Measurements from ENCODE around the gene TRAPPC12.
"Not testable (repeated sequence)": the region's sequence is repeated elsewhere in the genome, so short reads cannot be mapped to it uniquely, and the experiment has no call there.

TRAPPC12 gene

DNA sequence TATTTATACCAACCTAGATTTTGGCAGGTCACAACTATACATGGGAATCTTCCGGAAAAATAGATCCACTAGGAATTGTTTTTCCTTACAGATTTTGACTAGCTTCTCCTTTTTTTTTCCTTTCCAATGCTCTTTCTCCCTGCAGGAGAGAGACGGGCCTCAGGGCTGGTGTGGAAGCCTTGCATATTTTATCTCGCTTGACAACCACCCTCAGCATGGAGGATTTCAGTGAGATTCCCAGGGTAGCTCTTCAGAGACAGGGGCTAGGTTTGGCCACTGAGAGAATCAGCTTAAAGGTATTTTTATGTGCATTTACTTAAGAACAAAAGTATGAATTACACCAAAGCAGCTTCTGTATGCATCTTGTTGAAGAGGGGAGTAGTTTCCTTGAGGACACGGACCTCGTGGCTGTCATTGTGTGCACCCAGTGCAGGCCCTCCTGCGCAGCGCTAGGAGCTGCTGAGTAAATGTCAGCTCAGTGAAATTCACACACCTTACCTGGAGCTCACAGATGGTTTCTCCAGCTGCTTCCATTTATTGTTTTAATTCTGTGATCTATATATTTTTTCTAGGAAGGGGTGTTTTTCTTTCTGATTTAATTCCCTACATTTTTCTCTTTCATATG is 54.4 kb downstream of the TRAPPC12 start:
- no peak for DNase-seq

GRCh38 chr2:3434654-3435053 is 55.2 kb downstream of the TRAPPC12 start:
- DNase-seq: no peak

- DNase-seq: no peak
These were observed 56.0 kb downstream of the TRAPPC12 start for GRCh38 chr2:3435445-3435844.

GRCh38 chr2:3440477-3440876 is 61.0 kb downstream of the TRAPPC12 start:
- no peak for DNase-seq

DNA sequence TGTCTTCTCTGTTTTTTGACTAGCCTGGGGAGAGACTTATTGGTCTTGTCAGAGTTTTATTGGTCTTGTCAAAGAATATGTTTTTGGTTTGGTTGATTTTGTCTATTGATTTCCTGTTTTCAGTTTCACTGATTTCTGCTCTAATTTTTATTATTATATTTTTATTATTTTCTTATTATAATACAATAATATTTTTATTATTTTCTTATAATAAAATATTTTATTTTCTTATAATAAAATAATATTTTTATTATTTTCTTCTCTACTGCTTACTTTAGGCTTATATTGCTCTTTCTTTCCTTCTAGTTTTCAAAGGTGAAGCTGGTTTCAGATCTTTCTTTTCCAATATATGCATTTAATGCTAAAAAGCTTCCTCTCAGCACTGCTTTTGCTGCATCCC is 62.0 kb downstream of the TRAPPC12 start:
- no peak for DNase-seq

DNA sequence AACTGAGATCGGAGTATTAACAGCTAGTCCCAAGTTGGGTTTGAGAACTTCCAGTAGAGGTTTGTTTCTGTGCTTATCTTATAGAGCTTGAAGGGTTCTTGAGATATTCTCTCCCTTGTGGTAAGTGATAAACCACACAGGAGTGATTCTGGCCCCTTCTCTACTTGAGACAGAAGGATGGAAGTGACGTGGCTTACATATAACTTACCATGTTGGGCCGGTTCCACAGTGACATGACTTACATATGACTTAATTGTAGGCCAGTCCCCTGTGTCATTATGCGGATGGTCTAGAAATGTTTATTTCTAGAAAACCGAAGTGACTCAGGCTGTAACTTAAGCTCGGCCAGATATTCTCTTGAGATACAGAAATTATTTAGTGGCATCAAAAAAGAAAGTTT is 62.7 kb downstream of the TRAPPC12 start:
- no peak for DNase-seq

DNA sequence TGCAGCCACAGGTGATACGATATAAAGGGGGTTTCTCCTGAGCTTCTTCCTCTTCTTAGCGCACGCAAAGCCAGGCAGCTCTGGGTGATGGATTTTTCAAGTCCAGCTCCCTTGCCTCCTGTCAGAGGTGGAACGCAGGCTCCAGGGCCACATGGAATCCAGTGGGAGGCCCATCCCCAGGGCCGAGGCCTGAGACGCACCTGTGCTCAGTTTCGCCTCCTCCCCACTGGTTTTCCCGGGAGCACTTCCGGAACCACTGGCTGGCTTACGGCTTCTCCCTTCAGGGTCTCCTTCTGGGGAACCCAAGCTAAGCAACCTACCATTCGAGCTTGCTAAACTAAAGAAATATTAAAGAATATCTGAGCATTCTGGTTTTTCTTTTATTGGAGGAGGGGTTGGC is 63.6 kb downstream of the TRAPPC12 start:
- DNase-seq: no peak

DNA sequence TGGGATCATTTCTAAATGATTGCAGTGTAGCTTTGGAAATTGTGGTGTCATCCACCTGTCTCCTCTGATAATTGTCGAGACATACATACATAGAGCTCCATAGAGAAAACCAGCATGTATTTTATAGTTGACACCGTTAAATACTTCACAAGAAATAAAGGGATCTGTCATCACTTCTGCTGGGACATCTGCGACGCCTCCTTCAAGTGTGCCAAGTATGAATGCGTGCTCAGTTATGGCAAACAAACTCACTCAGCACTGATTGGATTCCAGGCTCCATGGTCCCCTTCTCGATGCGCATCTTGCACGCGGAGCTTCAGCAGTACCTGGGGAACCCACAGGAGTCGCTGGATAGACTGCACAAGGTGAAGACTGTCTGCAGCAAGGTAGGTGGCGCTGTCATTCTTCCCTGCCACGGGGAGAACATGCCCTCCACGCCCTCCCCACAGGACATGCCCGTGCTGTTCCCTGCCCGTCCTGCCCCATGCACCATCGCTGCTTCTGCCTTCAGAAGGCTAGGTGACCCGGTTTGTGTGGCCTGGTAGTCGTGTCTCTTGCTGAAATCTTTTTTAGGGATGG is 64.1 kb downstream of the TRAPPC12 start:
- no peak for DNase-seq

GRCh38 chr2:3445891-3446290 is 66.4 kb downstream of the TRAPPC12 start:
- DNase-seq: no peak

DNA sequence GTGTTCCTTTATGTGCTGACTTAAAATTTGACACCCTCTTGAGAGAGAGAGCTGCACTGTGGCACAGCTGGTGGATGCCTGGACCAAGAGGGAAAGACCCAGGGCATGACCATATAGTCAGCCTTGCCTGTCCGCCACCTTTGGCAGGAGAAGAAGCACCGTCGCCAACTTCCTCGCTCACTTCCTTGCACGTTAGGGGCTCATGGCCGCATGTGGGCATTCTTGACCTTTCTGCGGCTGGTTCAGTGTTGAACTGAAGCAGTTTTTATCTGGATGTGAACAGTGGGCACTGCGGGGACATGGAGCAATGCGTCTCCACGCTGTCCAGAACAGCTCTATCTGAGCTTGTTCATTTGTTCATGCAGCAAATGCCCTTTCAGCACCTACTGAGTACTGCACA is 66.9 kb downstream of the TRAPPC12 start:
- no peak for DNase-seq

DNA sequence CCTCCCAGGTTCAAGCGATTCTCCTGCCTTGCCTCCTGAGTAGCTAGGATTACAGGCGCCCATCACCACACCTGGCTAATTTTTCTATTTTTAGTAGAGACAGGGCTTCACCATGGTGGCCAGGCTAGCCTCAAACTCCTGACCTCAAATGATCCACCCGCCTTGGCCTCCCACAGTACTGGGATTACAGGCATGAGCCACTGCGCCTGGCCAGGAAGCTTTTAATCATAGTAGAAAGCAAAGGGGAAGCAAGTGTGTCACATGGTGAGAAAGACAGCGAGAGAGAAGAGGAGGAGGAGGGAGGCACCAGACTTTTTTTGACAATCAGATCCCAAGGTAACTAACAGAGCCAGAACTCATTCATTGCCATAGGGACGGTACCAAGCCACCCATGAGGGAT is 67.7 kb downstream of the TRAPPC12 start:
- not testable (repeated sequence) for DNase-seq

DNA sequence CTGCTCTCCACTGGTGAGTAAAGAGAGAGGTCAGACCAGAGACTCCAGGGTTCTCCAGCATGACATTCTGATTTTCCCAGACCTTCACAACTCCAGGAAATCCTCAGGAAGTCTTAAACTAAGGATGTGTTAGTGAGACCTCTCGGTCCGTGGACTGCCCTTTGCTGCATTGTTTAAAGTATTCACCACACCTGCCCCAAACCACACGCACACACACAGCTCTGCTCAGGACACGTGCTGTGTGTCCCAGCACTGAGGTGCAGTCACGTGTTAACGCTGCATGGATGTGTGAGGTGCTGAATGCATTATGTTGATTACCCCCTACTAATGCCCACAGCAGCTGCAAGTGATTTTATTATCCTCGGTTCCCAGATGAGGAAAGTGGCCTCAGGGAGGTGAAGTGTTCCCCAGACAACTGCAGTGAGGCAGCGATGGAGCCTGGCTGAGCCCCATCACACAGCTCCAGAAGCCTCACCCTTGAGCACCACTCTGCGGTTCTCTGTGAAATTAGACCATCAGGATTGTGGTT is 68.4 kb downstream of the TRAPPC12 start:
- no peak for DNase-seq

- not testable (repeated sequence) for DNase-seq
These were observed 69.0 kb downstream of the TRAPPC12 start for GRCh38 chr2:3448441-3448911.

DNA sequence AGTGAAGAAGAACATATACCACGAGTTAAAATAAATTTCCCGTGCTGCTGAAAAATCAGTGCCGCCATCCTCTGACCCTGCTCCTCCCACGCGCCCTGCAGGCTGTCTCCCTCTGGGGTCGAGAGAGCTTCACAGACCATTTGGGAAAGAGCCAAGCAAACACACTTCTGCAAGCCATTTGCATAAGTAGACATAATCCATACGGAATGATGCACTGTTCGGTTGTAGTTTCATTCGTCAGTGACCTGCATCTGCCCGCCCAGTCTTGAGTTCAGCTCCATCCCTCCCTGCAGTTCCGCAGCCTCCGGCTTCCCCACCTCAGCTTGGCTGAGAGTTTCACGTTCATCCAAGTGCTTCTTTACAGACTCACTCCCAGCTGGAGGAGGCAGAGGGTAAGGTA is 69.6 kb downstream of the TRAPPC12 start:
- DNase-seq: no peak

GRCh38 chr2:3449936-3450335 is 70.4 kb downstream of the TRAPPC12 start:
- DNase-seq: no peak

DNA sequence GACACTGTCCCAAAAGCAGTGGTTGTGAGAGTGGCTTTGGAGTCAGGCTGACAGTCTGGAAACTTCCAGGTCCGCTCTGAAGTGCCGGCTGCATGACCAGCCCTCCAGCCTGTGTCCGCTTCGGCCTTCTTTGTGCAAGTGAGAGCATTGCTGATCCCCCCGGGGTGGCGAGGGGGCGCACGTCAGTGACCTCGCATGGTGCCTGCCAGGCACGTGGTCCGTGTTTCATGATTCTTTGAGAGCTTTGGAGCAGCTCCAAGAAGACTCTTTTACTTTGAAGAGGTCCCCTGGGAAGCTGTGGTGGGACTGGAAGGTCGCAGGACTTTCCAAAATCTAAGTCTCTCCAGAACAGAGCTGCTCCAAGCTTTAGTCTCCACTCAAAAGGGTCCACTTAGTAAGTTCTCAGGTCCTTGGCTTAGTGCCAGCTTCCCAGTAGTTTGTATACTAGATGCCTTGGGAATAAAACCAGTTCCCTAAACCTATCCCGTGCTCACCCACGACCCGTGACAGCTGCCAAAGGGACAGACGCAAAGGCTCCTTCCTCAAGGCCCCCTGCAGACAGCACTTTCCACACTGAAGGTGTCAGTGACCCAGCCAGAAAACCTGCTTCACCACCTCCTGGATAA is 71.0 kb downstream of the TRAPPC12 start:
- DNase-seq: no peak

- DNase-seq: no peak
These were observed 71.7 kb downstream of the TRAPPC12 start for GRCh38 chr2:3451169-3451568.

- no peak for DNase-seq
These were observed 72.6 kb downstream of the TRAPPC12 start for GRCh38 chr2:3451926-3452671.

DNA sequence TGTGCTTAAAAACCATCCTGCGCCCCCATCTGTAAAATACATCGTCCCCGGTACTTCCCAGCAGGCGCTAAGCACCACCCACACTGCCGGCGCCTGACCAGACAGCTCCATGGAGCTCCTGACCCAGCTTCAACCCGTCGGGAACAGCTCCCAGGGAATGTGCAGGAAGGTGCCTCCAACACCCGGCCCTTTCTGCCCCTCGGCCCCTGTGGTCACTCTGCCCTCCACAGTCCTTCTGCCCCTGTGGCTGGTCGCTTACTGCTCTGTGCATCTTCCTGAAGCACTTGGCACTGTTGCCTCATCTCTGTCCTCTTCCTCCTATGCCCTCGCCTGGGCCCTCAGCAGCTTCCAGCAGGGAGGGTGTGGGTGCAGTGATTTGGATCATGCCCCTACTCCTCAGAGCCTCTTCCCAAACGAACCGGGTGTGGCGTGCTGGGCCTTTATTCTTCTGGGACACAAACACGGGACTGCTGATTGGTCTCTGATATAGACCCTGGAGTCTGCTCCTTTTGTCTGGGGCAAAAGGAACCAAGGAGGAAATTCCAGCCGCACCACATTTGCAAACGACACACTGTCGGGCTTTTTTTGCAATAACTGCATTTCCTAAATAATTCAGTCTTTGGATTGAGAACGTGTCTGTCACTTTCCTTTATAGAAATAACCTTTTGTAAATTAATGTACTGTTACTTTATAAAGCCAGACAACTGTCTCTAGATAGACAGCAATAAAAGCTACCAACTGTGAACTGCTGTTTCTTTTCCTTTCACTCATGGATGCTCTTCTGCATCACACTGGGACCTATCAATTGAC is 73.9 kb downstream of the TRAPPC12 start:
- DNase-seq: no peak

GRCh38 chr2:3454005-3454404 is 74.5 kb downstream of the TRAPPC12 start:
- not testable (repeated sequence) for DNase-seq

DNA sequence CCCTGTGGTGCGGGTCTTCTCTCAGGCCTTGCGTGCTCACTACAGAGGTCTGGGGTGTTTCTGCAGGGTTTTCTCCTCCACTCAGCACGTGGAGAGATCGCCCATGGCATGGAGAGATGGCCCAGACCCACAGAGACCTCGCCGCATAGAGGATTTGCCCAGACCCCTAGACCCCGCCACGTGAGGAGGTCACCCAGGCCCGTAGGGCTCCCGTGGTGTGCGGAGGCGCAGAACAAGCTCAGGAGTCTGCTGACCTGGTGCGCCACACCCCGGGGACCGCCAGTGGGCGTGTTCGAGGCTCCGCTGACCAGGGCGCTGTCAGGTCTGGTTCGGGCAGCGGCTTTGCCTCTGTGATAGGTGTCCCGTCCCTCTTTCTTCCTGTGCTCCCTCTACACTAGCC is 75.3 kb downstream of the TRAPPC12 start:
- DNase-seq: no peak

DNA sequence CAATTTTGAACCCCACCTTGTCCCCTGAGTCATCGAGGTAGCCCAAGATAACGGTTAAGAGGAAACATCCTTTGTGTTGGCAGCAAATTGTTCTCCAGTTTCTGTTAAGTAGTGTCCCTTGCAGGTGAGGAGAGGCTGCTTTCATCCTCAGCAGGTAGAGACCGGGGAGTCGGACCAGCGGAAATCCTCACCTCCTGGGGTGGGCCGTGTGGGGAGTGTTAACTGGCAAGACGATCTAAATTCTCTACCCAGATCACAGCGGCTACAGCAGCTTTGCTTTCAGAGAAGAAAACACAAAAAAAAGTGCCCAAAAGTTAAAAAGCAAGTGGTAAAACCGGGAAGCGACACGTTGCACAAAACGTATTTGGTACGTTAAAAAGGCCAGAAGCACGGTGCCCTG is 76.6 kb downstream of the TRAPPC12 start:
- DNase-seq: no peak
